COLO668 (cell line): ENCODE data around the gene DPH1.

ENCODE experiments used
- DNase-seq: peaks from one replicate; lab custom pipeline; 2025; ENCODE audit not compliant: unreplicated experiment; lab: John Stamatoyannopoulos, UW

The DPH1 gene

GRCh38 chr17:2049333-2050299 is 19.7 kb downstream of the DPH1 start:
- peak; percentile 72 for DNase-seq

- peak; percentile 76 for DNase-seq
Observed at GRCh38 chr17:2050300-2051060, 20.5 kb downstream of the DPH1 start.

- peak; percentile 53 for DNase-seq
Observed at GRCh38 chr17:2051061-2051932, 21.3 kb downstream of the DPH1 start.

- peak; percentile 11 for DNase-seq
Observed at GRCh38 chr17:2051933-2052559, 22.1 kb downstream of the DPH1 start.

- DNase-seq = peak; percentile 58
Observed at GRCh38 chr17:2053380-2054261, 23.7 kb downstream of the DPH1 start.

GRCh38 chr17:2054262-2054511 is 24.2 kb downstream of the DPH1 start:
- DNase-seq = no peak

- peak; percentile 62 for DNase-seq
Observed at GRCh38 chr17:2054512-2055291, 24.7 kb downstream of the DPH1 start, which contains the start of gene HIC1. HIC1 (plus strand) TSS chr17:2055103; CDS start chr17:2056691, 1,588 bp downstream.

GRCh38 chr17:2055292-2056205 is 25.6 kb downstream of the DPH1 start:
- no peak for DNase-seq

GRCh38 chr17:2056206-2057174 is 26.5 kb downstream of the DPH1 start:
- peak; percentile 61 for DNase-seq

- DNase-seq = peak; percentile 32
Observed at GRCh38 chr17:2057175-2057759, 27.3 kb downstream of the DPH1 start.

GRCh38 chr17:2057760-2058585 is 28.0 kb downstream of the DPH1 start:
- DNase-seq = peak; percentile 32

GRCh38 chr17:2058586-2059546 is 28.9 kb downstream of the DPH1 start:
- DNase-seq = peak; percentile 47

- DNase-seq = no peak
Observed at GRCh38 chr17:2059547-2060384, 29.8 kb downstream of the DPH1 start.

- no peak for DNase-seq
Observed at GRCh38 chr17:2060385-2060658, 30.4 kb downstream of the DPH1 start.
